CD14-positive monocyte (primary cell): ENCODE results near the gene CCDC3. TPM values are rescaled to one million over a fixed set of nuclear protein-coding genes. Genes with fewer than 3 reads are reported as not detected.

ENCODE experiments used
- DNase-seq, 3 donors: peaks; one replicate each; pipeline ENCODE4 v3.0.0-alpha.2; 2011 to 2022
- H2AFZ ChIP-seq: 2 replicates; pipeline ENCODE4 v1.6.0; 2012; ENCODE audit warnings: mild to moderate bottlenecking, low read depth, low read length, inconsistent platforms; ENCODE audit not compliant: insufficient read depth, poor library complexity, severe bottlenecking
- H3K27ac ChIP-seq, 2 donors: 1 replicate in 1 of 2; 2 replicates in 1 of 2; pipeline ENCODE4 v1.5.1; 2012 to 2013; ENCODE audit warnings: low read length in 2 of 2, control low read depth in 1 of 2, inconsistent platforms in 1 of 2, low read depth in 1 of 2, mild to moderate bottlenecking in 1 of 2
- H3K27me3 ChIP-seq, 2 donors: one replicate each; pipeline versions ENCODE4 v1.6.0 to v1.6.1; 2011 to 2013; ENCODE audit warnings: low read length in 2 of 2; ENCODE audit not compliant: control insufficient read depth in 2 of 2, insufficient read depth in 2 of 2
- H3K36me3 ChIP-seq, 2 donors: replicated peaks in 1 of 2; 1 replicate in 1 of 2; 2 replicates in 1 of 2; pipeline versions ENCODE4 v1.5.1 to v1.6.1; 2012 to 2013; ENCODE audit warnings: low read length in 2 of 2, control low read depth in 1 of 2, inconsistent platforms in 1 of 2, mild to moderate bottlenecking in 1 of 2; ENCODE audit not compliant: insufficient read depth in 2 of 2, control insufficient read depth in 1 of 2
- H3K4me1 ChIP-seq, 2 donors: 1 replicate in 1 of 2; 2 replicates in 1 of 2; pipeline versions ENCODE4 v1.5.1 to v1.6.1; 2012 to 2013; ENCODE audit warnings: low read length in 2 of 2, control low read depth in 1 of 2, inconsistent platforms in 1 of 2, mild to moderate bottlenecking in 1 of 2, moderate library complexity in 1 of 2; ENCODE audit not compliant: insufficient read depth in 2 of 2, control insufficient read depth in 1 of 2
- H3K4me2 ChIP-seq: replicated peaks from 2 replicates; pipeline ENCODE3; 2012; ENCODE audit warnings: low read length, moderate library complexity, mild to moderate bottlenecking; ENCODE audit not compliant: poor library complexity, severe bottlenecking; ENCODE audit errors: extremely low read depth
- H3K4me3 ChIP-seq, 3 experiments: fragments of 200-600 bp in 1 of 3; sonication (generic) in 1 of 3; replicated peaks in 1 of 3; 1 replicate in 2 of 3; 2 replicates in 1 of 3; pipeline ENCODE4 v1.5.1; 2011 to 2013; ENCODE audit warnings: low read length in 3 of 3, mild to moderate bottlenecking in 3 of 3, control low read depth in 2 of 3, low read depth in 2 of 3, inconsistent platforms in 1 of 3, moderate library complexity in 1 of 3
- H3K79me2 ChIP-seq: 2 replicates; pipeline ENCODE4 v1.6.0; 2012; ENCODE audit warnings: mild to moderate bottlenecking, control low read depth, inconsistent platforms, low read length, moderate library complexity; ENCODE audit not compliant: insufficient read depth
- H3K9ac ChIP-seq: 2 replicates; pipeline ENCODE4 v1.6.0; 2017; ENCODE audit warnings: low read length, mild to moderate bottlenecking; ENCODE audit not compliant: insufficient read depth, poor library complexity, severe bottlenecking
- H3K9me3 ChIP-seq, 2 donors: replicated peaks in 1 of 2; 1 replicate in 1 of 2; 2 replicates in 1 of 2; pipeline versions ENCODE4 v1.5.1 to v1.6.1; 2012 to 2013; ENCODE audit warnings: low read length in 2 of 2, control low read depth in 1 of 2; ENCODE audit not compliant: control insufficient read depth in 1 of 2, insufficient read depth in 1 of 2
- H4K20me1 ChIP-seq: 2 replicates; pipeline ENCODE4 v1.6.0; 2012; ENCODE audit warnings: mild to moderate bottlenecking, low read length, control low read depth, moderate library complexity; ENCODE audit not compliant: insufficient read depth
- H3K27ac Mint-ChIP-seq, 7 donors: one replicate each; pipeline ENCODE4 v1.8.0; 2020; ENCODE audit warnings: mild to moderate bottlenecking in 7 of 7, mixed read lengths in 7 of 7, moderate library complexity in 6 of 7, inconsistent platforms in 2 of 7
- H3K27me3 Mint-ChIP-seq, 3 donors: one replicate each; pipeline ENCODE4 v1.8.0; 2021 to 2022; ENCODE audit warnings: low read depth in 3 of 3, mild to moderate bottlenecking in 3 of 3, mixed read lengths in 3 of 3, moderate library complexity in 3 of 3, inconsistent platforms in 1 of 3
- H3K36me3 Mint-ChIP-seq, 2 donors: one replicate each; pipeline ENCODE4 v1.8.0; 2020; ENCODE audit warnings: mixed read lengths in 2 of 2, inconsistent platforms in 1 of 2, mild to moderate bottlenecking in 1 of 2
- H3K4me1 Mint-ChIP-seq: one replicate; pipeline ENCODE4 v1.8.0; 2020; ENCODE audit warnings: mild to moderate bottlenecking, mixed read lengths
- H3K4me3 Mint-ChIP-seq, 2 donors: one replicate each; pipeline ENCODE4 v1.8.0; 2020; ENCODE audit warnings: mild to moderate bottlenecking in 2 of 2, mixed read lengths in 2 of 2, moderate library complexity in 1 of 2
- H3K9me3 Mint-ChIP-seq, 7 donors: one replicate each; pipeline ENCODE4 v1.8.0; 2020 to 2022; ENCODE audit warnings: mixed read lengths in 7 of 7, mild to moderate bottlenecking in 6 of 7, moderate library complexity in 6 of 7, inconsistent platforms in 2 of 7
- CTCF ChIP-seq: fragments of 200-600 bp; IDR thresholded peaks from one replicate; pipeline ENCODE4 v1.8.0; 2022; ENCODE audit warnings: antibody characterized with exemption, mild to moderate bottlenecking
- WGBS: methylation state at CpG from one replicate; pipeline ENCODE4 v1.1.5; 2013; ENCODE audit warnings: missing lambda C conversion rate; ENCODE audit not compliant: insufficient coverage; 5-methylcytosine and 5-hydroxymethylcytosine counted together
- intact Hi-C, 2 donors: fragments of 100-400 bp; cut with micrococcal nuclease; formaldehyde crosslinking; loops; one replicate each; pipeline versions ENCODE4 v1.15.0 to v1.15.1; 2023
- polyA plus RNA-seq, 3 donors: library from polyadenylated mRNA; depleted of rRNA in 1 of 3; unstranded in 2 of 3; stranded (reverse) in 1 of 3; fragments of 300-500 nt in 2 of 3; fragments of >200 nt in 1 of 3; fragmentation: Illumina TruSeq in 2 of 3; gene quantifications; 1 replicate in 2 of 3; 2 replicates in 1 of 3; pipeline ENCODE4 v1.2.3, GENCODE V29; 2012 to 2021

The CCDC3 gene
- polyA plus RNA-seq, 3 donors: not detected

GRCh38 chr10:12975906-12976305 is 25.6 kb downstream of the CCDC3 start:
- DNase-seq: no peak
- H3K4me1 Mint-ChIP-seq: peaks cover 2% of the 10 kb centered on the region
- peaks cover 0 to 5% (median 0%) of the 10 kb centered on the region in 7 donors for H3K9me3 Mint-ChIP-seq
- H2AFZ ChIP-seq: no peak overlapping the region
- H3K9me3 ChIP-seq: no peaks in the 10 kb centered on the region
- no peak overlapping the region for H3K4me3 Mint-ChIP-seq
- no peaks in the 10 kb centered on the region for H3K36me3 Mint-ChIP-seq
- no peak overlapping the region for H3K4me2 ChIP-seq
- H3K9ac ChIP-seq: no peak overlapping the region
- intact Hi-C loops: no loop called here
- H3K79me2 ChIP-seq: no peaks in the 10 kb centered on the region
- TF ChIP-seq CTCF: no peak
- H3K27me3 Mint-ChIP-seq: peaks cover 0 to 2% (median 1%) of the 10 kb centered on the region in 3 donors
- H3K27me3 ChIP-seq: no peaks in the 10 kb centered on the region
- H3K4me3 ChIP-seq: no peak overlapping the region
- H3K27ac ChIP-seq: no peak overlapping the region
- WGBS: 57% methylated on average over 2 of the region's 5 CpGs
- no peaks in the 10 kb centered on the region for H3K36me3 ChIP-seq
- H3K27ac Mint-ChIP-seq: no peak overlapping the region
- H3K4me1 ChIP-seq: no peaks in the 10 kb centered on the region
- H4K20me1 ChIP-seq: no peaks in the 10 kb centered on the region

GRCh38 chr10:12975266-12975665 is 26.2 kb downstream of the CCDC3 start:
- Histone ChIP-seq H3K9ac (no peak overlapping the region), H4K20me1 (no peaks in the 10 kb centered on the region), H3K4me2 (no peak overlapping the region), H3K9me3 (no peaks in the 10 kb centered on the region), H3K36me3 (no peaks in the 10 kb centered on the region), H3K4me1 (no peaks in the 10 kb centered on the region), H2AFZ (no peak overlapping the region), H3K27ac (no peak overlapping the region), H3K79me2 (no peaks in the 10 kb centered on the region), H3K27me3 (no peaks in the 10 kb centered on the region), H3K4me3 (no peak overlapping the region)
- no peak overlapping the region for H3K4me3 Mint-ChIP-seq
- no peak overlapping the region for H3K27ac Mint-ChIP-seq
- no peaks in the 10 kb centered on the region for H3K36me3 Mint-ChIP-seq
- peaks cover 0 to 2% (median 1%) of the 10 kb centered on the region in 3 donors for H3K27me3 Mint-ChIP-seq
- intact Hi-C loops: no loop called here
- WGBS: 81% methylated on average over 2 of the region's 3 CpGs
- peaks cover 0 to 3% (median 0%) of the 10 kb centered on the region in 7 donors for H3K9me3 Mint-ChIP-seq
- peaks cover under 1% of the 10 kb centered on the region for H3K4me1 Mint-ChIP-seq
- TF ChIP-seq CTCF: no peak
- DNase-seq: no peak
